Measurements from ENCODE around the gene PNKD.
"Not testable (repeated sequence)": the region's sequence is repeated elsewhere in the genome, so short reads cannot be mapped to it uniquely, and the experiment has no call there.

The PNKD gene

DNA sequence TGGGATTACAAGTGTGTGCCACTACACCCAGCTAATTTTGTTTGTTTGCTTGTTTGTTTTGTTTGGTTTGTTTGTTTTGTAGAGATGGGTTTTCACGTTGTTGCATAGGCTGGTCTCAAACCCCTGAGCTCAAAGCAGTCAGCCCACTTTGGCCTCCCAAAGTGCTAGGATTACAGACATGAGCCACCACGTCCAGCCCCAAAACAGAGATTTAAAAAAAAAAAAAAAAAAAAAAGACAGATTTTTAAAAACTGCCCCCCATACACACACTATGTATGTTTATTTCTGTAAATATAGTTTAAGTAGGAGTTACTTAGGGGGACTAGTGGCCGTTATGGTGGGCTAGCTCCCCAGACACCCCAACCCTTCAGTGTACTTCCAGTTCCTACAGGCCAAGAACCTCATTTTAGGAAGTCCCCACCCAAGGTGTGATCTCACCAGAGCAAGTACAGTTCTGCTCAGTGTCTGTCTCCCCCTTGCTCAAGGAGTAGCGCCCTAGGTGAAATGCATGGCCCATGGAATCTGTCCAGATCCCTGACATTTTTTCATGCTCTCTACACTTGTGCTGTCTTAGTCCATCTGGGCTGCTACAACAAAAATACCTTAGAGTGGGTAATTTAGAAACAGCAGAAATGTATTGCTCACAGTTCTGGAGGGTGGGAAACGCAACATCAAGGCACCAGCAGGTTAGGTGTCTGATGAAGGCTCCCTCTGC, 23.6 kb downstream of the PNKD start:
- no peak for DNase-seq

DNA sequence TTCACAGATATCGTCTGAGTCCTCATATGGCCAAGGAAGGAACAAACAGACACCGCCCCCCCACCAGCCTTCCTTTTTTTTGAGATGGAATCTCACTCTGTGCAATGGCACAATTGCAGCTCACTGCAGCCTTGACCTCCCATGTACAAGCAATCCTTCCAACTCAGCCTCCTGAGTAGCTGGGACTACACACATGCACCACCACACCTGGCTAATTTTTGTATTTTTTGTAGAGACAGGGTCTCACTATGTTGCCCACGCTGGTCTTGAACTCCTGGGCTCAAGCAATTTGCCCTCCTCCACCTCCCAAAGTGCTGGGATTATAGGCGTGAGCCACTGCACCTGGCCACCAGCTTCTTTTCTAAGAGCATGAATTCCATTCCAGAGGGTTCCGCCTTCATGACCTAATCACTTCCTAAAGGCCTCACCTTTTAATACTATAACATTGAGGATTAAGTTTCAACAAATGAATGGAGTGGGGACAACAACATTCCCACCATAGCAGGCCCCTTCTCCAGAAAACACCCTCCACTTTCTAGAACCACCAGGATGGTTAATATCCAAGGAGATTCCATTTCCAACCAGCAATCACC, 24.2 kb downstream of the PNKD start:
- DNase-seq: no peak

DNA sequence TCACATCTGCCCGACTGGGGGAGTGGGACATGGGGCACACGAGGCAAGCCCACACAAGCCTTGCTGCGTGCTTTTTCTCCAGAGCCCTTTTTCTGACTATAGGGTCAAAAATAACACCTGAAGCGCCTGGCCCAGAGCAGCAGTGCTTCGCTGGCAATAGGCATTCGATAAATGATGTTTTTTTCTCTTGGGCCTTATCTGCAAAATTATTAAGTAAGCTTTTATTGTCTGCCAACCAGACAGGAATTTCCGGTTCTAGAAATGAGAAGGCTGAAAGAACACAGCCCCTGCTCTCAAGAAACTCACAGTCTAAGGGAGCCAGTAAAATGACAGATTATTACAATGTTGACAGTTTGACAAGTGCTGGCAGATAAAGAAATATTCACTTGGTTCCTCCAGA, 24.7 kb downstream of the PNKD start:
- DNase-seq: no peak

DNA sequence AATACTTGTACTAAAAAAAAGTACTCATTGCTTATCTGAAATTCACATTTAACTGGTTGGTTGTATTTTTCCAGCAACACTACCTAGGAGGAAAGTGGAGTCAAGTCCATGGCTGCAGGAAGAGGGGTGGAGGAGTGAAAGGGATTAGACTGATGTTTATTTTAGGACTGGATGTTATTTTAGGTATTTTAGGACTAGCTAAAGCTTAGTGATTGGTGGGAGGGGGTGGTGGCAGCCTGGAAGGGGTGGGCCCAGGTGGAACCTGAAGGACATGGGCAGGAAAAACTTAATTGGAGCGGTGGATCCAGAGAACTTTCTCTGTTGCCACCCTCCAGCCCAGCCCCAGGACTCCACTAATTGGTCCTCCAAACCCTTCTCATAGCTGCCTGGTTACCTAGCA, 25.9 kb downstream of the PNKD start:
- DNase-seq: no peak

DNA sequence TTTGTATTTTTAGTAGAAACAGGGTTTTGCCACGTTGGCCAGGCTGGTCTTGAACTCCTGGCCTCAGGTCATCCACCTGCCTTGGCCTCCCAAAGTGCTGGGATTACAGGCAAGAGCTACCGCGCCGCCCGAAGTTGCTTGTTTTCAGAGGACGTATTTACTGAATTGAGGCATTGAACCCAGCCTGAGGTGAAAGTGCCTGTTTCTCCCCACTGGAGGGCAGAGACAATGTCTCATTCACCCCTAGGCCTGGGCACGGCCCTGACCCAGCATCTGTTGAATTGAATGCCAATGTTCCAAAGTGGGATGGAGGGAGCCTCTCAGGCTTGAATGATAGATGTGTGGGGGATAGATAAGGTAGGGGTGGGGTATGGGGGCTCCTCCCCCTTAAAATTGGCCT, 26.5 kb downstream of the PNKD start:
- no peak for DNase-seq

DNA sequence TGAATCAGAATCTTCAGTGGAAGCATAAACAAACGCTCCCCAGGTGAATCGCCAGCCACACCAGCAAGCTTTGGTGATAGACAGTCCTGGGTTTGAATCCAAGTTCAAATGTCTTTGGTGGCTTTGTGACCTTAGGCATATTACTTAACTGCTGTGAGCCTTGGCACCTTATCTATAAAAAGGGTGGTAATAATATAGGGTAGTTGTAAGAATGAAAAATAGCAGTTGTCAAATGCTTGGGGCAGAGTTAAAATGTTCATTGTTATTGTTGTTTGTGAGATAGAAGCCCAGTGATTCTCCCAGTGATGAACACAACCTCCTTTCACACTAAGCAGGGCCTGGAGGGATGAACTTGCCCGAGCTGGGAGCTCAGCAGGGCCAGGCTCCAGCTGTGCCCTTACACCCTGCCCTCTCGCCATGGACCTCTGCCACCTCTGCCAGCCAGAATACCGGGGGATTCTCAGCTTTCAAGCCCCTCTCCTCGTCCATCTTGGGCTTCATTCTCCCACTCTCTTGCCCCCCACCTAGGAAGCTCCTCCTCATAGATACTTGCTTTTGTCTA, 28.1 kb downstream of the PNKD start:
- no peak for DNase-seq

DNA sequence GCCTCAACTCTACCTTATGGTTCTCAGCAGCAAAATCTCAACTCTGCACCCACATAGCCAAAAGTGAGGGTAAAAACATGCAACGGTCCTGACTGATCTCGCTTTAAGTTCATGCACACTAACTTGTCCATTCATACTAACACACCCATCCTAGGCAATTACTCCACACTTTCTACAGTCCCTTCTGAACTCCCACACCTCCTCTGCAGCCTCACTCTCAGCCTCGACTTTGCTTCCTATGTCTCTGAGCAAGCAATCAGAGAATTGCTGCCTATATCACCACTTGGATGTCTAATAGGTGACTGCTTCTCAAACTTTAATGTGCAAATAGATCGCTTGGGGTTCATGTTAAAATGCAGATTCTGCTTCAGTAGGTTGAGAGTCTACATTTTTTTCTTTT, 29.8 kb downstream of the PNKD start:
- DNase-seq: no peak

DNA sequence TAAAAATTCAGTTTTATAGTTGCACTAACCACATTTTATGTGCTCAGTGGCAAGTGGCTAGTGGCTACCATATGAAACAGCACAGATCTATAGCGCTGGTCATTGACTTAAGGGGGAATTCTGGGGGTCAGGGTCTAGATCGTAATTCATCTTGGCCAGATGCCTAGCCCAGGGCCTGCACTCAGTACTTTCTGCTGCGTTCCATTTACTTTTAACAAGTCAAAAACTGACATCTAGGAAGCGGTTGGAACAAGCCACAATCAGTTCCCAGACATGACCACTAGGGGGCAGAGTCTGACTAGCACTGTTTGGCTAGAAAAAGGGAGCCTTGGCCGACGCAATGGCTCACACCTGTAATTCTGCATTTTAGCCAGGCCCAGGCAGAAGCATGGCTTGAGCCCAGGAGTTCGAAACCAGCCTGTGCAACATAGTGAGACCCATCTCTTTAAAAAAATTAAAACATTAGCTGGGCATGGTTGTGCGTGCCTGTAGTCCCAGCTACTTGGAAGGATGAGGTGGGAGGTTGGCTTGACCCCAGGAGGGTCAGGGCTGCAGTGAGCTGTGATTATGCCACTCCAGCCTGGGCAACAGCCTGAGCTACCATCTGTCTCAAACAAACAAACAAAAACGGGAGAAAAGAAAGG, 31.0 kb downstream of the PNKD start:
- DNase-seq: peak; percentile 89

DNA sequence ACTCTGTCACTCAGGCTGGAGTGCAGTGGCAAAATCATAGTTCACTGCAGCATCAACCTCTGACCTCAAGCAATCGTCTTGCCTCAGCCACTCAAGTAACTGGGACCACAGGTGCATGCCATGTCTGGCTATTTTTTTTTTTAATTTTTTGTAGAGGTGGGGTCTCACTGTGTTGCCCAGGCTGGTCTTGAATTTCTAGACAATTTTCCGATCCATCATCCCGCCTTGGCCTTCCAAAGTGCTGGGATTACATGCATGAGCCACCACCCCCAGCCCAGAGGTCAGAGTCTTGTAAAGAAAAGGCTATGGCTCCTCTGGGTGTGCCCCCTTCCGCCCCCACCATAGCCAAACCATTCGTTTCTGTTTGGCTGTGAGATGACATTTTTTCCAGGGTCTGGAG, 35.1 kb downstream of the PNKD start:
- no peak for DNase-seq

DNA sequence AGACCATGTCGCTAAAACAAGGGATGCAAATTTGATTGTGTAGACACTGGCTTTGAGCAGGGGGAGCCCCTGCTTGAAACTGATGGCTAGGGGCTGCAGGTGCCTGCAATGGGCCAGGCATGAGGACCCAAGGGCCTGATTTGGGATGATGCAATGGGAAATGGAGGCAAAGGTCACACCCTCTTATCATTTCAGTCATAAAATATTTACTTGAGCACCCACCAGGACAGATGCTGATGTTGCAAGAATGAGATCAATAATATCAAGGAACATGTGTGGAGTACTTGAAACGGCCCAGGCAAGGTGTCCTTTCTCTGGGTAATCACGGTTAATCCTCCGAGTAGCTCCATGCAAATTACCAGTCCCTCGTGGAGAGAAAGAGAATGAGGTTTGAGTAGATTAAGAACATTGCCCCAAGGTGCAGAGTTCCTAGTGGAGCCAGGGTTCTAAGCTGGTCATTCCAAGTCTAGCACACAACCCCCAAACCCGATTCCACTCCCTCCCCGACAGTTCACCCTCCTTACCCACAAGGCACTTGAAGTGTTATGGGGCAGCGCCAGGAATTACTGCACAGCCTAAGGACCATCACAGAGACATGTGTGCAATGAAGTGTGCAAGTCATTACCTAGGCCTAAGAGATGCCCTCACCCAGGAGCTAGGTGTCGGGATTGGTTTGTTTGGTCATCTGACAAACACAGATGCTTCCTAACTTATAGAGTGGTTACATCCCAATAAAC, 36.0 kb downstream of the PNKD start:
- DNase-seq: no peak

DNA sequence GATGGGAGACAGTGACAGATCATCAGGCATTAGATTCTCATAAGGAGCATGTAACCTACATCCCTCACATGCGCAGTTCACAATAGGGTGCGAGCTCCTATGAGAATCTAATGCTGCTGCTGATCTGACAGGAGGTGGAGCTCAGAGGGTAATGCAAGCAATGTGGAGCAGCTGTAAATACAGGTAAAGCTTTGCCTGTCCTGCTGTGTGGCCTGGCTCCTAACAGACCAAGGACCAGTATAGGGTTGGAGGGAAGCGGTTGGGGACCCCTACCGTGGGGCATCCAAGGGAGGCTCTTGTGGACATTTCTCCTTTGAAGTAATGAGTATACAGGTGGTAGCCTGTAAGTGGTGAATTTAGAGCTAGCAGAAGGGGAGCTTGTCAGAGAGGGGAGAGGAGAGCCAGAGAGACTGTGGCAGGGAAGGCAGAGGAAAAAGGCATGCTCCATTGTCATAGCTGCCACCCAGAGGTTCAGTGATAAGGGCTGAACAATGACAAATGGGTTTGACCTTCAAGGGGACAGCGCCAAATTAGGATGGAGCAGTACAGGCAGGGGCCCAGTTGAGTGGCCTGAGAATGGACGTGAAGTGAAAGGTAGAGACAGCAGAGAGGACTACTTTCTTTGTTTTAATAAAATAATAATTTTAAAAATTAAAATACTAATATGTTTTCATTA, 37.2 kb downstream of the PNKD start:
- DNase-seq: no peak

DNA sequence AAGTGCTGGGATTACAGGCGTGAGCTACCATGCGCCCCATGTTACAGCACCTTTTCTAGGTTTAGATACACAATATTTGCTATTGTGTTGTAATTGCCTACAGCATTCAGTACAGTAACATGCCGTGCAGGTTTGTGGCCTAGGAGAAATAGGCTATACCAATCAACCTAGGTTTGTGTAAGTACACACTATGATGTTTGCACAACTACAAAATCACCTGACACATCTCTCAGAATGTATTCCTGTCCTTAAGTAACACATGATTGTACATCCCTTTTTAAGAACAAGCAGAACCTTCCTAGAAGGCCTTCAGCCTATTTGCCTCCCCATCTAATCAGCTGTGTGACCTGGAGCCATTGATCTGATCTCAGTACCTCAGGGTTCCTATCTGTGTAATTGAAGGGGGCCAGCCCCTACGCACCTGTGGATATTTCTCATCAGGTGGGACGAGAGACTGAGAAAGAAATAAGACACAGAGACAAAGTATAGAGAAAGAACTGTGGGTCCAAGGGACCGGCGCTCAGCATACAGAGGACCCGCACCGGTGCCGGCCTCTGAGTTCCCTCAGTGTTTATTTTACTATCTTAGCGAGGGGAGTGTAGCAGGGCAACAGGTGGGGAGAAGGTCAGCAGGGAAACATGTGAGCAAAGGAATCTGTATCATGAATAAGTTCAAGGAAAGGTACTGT, 40.7 kb downstream of the PNKD start:
- DNase-seq: no peak

DNA sequence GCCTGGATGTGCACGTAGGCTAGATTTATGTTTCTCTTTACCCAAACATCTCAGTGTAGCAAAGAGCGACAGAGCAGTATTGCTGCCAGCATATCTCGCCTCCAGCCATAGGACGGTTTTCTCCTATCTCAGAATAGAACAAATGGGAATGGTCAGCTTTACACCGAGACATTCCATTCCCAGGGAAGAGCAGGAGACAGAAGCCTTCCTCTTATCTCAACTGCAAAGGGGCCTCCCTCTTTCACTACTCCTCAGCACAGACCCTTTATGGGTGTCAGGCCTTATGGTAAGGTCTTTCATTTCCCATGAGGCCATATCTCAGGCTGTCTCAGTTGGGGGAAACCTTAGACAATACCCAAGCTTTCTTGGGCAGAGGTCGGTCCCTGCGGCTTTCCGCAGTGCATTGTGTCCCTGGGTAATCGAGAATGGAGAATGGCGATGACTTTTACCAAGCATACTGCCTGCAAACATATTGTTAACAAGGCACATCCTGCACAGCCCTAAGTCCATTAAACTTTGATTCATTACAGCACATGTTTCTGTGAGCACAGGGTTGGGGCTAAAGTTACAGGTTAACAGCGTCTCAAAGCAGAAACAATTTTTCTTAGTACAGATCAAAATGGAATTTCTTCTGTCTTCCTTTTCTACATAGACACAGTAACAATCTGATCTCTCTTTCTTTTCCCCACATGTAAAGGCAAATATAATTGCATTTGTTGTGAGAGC, 41.4 kb downstream of the PNKD start:
- DNase-seq: not testable (repeated sequence)

DNA sequence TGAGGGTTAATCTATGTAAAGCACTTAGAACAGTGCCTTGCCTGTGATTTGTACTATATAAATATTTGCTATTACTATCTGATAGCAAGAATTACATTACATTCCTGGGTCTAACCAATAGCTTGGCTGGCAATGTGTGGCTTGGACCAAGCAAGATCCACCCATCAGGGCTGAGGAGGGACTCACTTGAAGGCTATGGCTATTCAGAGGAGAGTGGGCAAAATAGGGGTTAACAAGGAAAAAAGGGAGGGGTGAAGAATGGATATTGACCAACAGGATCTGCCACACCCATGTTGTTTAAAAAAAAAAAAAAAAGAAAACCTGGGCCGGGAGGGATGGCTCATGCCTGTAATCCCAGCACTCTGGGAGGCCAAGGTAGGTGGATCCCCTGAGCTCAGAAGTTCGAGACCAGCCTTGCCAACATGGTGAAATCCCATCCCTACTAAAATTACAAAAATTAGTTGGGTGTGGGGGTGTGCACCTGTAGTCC, 42.0 kb downstream of the PNKD start:
- DNase-seq: no peak

DNA sequence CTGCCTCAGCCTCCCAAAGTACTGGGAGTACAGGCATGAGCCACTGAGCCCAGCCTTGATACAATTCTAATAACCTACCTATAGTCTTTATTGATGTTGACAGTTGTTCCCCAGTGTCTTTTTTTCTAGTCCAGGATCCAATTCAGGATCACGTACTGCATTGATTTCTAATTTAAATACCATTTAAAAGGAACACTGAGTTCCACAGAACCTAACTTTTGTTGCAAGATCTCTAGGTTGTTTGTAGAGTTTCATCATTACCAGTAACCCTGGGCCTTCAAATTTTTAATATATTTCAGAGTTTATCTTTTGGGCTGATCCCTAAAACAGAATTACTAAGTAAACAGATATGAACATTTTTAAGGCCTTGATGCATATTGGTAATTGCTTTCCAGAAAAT, 43.0 kb downstream of the PNKD start:
- no peak for DNase-seq

DNA sequence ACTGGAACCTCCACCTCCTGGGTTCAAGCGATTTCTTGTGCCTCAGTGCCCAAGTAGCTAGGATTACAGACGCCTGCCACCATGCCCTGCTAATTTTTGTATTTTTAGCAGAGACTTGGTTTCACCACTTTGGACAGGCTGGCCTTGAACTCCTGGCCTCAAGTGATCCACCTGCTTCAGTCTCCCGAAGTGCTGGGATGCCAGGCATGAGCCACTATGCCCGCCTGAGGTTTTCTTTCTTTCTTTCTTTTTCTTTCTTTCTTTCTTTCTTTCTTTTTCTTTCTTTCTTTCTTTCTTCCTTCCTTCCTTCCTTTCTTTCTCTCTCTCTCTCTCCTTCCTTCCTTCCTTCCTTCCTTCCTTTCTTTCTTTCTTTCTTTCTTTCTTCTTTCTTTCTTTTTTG, 44.4 kb downstream of the PNKD start:
- DNase-seq: not testable (repeated sequence)

DNA sequence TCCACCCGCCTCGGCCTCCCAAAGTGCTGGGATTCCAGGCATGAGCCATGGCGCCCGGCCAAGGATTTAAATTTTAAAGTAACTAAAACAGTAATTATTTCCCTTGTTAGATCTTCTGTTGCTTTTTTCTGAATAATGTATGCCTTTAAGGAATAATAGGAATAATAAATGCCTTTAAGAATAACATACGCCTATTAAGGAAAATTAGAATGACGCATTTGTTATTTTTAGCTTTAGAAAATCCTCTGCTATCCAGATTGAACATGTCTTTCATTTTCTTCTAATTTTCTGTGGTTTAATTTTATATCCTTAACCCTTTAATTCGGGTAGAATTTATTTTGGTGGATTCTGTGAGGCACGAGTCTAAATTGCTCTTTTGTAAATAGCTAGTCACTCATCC, 45.1 kb downstream of the PNKD start:
- no peak for DNase-seq

DNA sequence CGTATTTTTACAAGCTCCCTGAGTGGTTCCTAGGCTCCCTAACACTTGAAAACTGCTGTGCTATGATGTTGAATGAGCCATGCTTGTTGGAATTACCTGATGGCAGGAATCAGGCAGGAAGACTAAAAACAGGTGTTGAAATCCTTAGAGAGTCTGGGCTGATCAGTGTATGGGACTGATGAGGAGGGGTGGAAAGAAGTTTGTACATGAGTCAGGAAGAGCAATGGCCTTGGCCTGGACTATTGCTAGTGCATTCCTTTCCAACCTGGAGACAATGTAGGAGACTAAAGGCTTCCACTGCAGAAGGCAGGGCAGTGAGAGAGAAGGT, 46.9 kb downstream of the PNKD start:
- no peak for DNase-seq

DNA sequence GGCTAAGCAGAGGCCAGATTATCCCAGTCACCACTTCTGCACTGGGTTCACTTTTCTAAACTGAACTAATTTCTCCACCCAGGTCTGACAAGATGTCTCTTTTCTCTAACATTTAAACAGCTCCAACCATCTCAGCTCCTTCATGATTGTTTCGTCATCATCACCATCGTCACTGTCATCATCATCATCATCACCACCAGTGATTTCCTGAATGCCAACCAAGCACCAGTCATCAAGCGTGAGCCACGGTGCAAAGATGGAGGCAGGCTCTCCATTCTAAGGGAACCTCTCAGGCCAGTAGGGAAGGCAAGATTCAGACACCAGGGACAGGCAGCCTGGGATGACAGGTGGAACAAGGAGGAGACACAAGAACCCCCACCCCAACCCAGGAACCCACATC, 47.5 kb downstream of the PNKD start:
- no peak for DNase-seq

DNA sequence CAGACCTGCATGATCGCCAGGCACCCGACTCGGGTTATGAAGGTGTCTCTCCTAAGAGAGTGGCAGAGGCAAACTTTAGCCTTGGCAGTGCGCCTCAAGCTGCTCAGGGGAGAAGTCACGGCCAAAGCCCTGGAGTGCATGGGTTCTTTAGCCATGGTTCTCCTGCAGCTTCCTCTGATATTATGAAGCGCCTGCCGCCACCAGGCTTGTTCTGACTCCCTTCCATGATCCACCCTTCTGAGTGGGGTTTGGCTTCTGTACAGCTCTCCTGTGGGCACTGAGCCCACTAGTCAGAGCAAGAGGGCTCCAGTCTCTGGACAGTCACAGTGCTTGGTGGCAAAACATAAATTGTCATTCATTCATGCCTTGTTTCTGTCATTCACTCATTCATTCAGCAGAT, 47.9 kb downstream of the PNKD start:
- DNase-seq: no peak

DNA sequence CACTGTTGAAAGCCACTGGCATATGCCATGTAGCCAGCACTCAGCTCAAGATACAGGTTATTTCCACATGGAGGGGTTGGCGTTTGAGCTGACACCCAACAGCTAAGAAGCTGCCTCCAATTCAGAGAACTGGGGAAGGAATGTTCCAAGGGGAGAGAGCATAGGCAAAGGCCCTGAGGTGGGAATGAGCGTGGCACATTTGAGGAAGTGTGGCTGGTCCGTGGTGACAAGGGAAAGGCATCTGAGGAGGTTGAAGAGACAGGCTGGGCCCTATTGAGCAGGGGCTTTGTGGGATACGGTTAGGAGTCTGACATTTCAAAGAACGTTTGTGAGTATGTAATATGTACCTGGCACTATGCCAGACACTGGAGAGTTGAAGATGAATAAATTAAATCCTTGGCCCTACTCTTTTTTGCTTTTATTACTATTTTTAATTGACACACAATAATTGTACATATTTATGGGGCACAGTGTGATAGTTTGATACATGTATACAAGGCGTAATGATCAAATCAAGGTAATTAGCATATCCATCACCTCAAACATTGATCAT, 49.6 kb downstream of the PNKD start:
- DNase-seq: no peak
